ENCODE measurements around the gene KCNG4.

The KCNG4 gene

GRCh38 chr16:84262939-84263338 is 23.1 kb upstream of the KCNG4 start:
- DNase-seq (ENCODE audit: low spot score) = no peak

- DNase-seq (ENCODE audit: low spot score) = no peak
These were observed 22.2 kb upstream of the KCNG4 start for GRCh38 chr16:84262031-84262430.

GRCh38 chr16:84260766-84261554 is 21.1 kb upstream of the KCNG4 start:
- no peak for DNase-seq (ENCODE audit: low spot score)

GRCh38 chr16:84259691-84260090 is 19.9 kb upstream of the KCNG4 start:
- no peak for DNase-seq (ENCODE audit: low spot score)

- no peak for DNase-seq (ENCODE audit: low spot score)
These were observed 18.5 kb upstream of the KCNG4 start for GRCh38 chr16:84258266-84258665.

GRCh38 chr16:84255050-84255810 is 15.4 kb upstream of the KCNG4 start:
- no peak for DNase-seq (ENCODE audit: low spot score)

GRCh38 chr16:84254062-84254461 is 14.2 kb upstream of the KCNG4 start:
- no peak for DNase-seq (ENCODE audit: low spot score)

- no peak for DNase-seq (ENCODE audit: low spot score)
These were observed 13.4 kb upstream of the KCNG4 start for GRCh38 chr16:84253173-84253572.

- peak; percentile 51 for DNase-seq (ENCODE audit: low spot score)
These were observed 12.4 kb upstream of the KCNG4 start for GRCh38 chr16:84252184-84252583.

GRCh38 chr16:84247844-84248243 is 8.0 kb upstream of the KCNG4 start:
- DNase-seq (ENCODE audit: low spot score) = no peak

GRCh38 chr16:84247331-84247730 is 7.5 kb upstream of the KCNG4 start:
- DNase-seq (ENCODE audit: low spot score) = no peak

- no peak for DNase-seq (ENCODE audit: low spot score)
These were observed 6.9 kb upstream of the KCNG4 start for GRCh38 chr16:84246679-84247077.

- DNase-seq (ENCODE audit: low spot score) = no peak
These were observed 6.3 kb upstream of the KCNG4 start for GRCh38 chr16:84245956-84246678.

- no peak for DNase-seq (ENCODE audit: low spot score)
These were observed 4.9 kb upstream of the KCNG4 start for GRCh38 chr16:84244728-84245127.

- DNase-seq (ENCODE audit: low spot score) = no peak
These were observed 3.9 kb upstream of the KCNG4 start for GRCh38 chr16:84243732-84244131.

GRCh38 chr16:84242839-84243238 is 3.0 kb upstream of the KCNG4 start:
- no peak for DNase-seq (ENCODE audit: low spot score)

- DNase-seq (ENCODE audit: low spot score) = no peak
These were observed 2.0 kb upstream of the KCNG4 start for GRCh38 chr16:84241778-84242177.

GRCh38 chr16:84240455-84240854 is 643 bp upstream of the KCNG4 start:
- no peak for DNase-seq (ENCODE audit: low spot score)

GRCh38 chr16:84239141-84239769 is 557 bp downstream of the KCNG4 start:
- DNase-seq (ENCODE audit: low spot score) = peak; percentile 40

GRCh38 chr16:84237994-84238750 is 1.6 kb downstream of the KCNG4 start:
- DNase-seq (ENCODE audit: low spot score) = no peak

GRCh38 chr16:84236671-84237070 is 3.1 kb downstream of the KCNG4 start:
- DNase-seq (ENCODE audit: low spot score) = no peak
